ENCODE measurements around the gene DHX29.

The DHX29 gene

DNA sequence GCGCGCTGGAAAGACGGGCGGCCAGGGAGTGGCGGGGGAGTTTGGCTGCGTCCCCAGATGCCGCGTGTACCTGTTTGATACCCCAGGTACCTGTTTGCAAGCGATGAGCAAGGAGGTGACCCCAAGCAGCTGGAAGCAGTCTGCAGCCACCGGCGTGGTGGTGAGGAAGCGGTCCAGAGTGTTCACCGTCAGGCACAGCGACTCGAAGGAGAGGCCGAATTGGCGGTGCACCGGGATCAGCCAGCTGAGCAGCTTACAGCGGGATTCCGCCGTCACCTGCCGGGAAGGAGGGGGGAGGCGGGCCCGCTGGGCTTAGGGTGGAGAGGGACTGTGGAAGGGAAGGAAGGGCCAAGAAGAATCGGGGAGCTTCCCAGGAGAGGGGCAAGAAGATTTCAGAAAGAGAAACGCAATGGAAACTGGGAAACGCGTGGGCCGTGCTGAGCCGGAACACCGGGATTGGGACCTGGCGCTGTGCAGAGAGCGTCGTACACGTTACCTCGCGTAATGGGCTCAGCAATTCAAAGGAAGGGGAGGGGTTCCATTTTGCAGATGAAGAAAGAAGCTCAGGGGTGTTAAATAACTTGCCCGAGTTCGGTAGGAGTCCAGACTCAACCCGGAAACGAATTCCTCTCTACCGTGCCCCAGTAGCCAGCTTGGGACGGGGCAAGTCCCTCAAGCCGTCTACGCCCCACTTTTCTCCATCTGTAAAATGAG lies 75.1 kb downstream of the DHX29 start:
- H3K9ac ChIP-seq (ENCODE audit: low read length): peak overlapping the region; percentile 17
- peaks cover 32% of the 10 kb centered on the region for H3K4me1 ChIP-seq (ENCODE audit: control insufficient read depth, insufficient read depth, low read length)
- no peaks in the 10 kb centered on the region for H3K36me3 ChIP-seq (ENCODE audit: control insufficient read depth, insufficient read depth, low read length)
- H3K4me3 ChIP-seq (ENCODE audit: low read depth, low read length): peak overlapping the region; percentile 65
- H3K9me3 ChIP-seq (ENCODE audit: control insufficient read depth, insufficient read depth, low read depth, low read length): no peaks in the 10 kb centered on the region
- peaks cover 97% of the 10 kb centered on the region for H3K27me3 ChIP-seq (ENCODE audit: control insufficient read depth, insufficient read depth, low read length)
- H3K27ac ChIP-seq (ENCODE audit: low read depth, low read length): no peak overlapping the region

DNA sequence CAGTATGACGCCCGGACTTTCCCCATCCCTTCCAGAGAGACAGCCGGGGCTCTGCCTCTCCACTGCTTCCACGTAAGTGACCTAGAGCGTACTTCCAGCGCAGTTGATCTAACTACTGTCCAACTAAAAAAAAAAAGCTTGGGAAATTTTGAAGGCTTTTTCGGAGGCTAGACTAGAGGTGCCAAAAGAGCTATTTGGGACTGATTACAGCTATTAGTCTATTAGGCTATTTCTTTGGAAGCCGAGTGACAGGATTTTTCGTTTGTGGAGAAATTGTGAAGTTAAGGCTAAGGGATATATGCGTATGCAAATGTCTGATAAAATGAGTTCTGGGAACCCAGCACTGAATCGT lies 75.6 kb downstream of the DHX29 start:
- Histone ChIP-seq H3K4me3 (ENCODE audit: low read depth, low read length) (peak overlapping the region; percentile 65), H3K4me1 (ENCODE audit: control insufficient read depth, insufficient read depth, low read length) (peaks cover 33% of the 10 kb centered on the region), H3K9ac (ENCODE audit: low read length) (no peak overlapping the region), H3K27ac (ENCODE audit: low read depth, low read length) (no peak overlapping the region), H3K9me3 (ENCODE audit: control insufficient read depth, insufficient read depth, low read depth, low read length) (no peaks in the 10 kb centered on the region), H3K27me3 (ENCODE audit: control insufficient read depth, insufficient read depth, low read length) (peaks cover 97% of the 10 kb centered on the region), H3K36me3 (ENCODE audit: control insufficient read depth, insufficient read depth, low read length) (no peaks in the 10 kb centered on the region)

DNA sequence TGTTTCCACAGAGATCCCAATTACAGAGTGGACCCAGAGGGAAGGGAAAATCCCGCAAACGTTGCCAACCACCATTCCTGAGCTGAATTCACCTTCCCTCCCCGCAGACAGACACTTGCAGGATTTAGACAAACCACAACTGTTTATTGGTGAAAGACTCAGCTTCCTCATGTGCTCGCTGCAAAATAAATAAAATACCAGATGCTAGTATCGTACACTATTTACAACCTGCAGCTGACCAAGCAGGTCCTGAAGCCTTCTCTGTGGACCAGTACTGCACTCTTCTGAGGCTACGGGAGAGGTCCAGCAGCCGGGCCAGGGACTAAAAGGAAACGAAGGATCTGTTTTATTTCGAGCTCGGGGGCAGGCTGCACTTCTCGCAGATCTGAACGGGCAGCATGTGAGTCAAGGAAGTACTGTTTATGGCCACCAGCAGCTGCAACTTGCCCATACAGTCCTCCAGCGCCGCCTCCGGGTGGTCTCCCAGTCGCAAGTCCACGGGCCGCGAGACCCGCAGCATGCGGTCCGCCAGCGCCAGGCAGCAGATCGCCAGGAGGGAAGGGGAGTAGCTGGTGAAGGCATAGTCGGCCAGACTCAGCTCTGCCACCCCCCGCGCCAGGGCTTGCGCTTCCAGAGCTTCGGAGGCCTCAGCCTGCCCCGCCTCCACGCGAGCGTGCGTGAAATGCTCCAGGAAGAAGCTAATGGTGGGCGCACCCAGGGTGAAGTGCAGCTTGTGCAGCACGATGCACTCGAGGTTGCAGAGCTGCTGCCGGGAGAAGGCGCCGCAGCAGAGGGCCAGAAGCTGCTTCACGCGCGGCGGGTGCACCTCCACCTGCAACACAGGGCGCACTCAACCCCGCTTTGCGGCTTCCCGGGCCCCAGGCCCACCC lies 76.2 kb downstream of the DHX29 start:
- Histone ChIP-seq H3K27ac (ENCODE audit: low read depth, low read length) (no peak overlapping the region), H3K9ac (ENCODE audit: low read length) (no peak overlapping the region), H3K36me3 (ENCODE audit: control insufficient read depth, insufficient read depth, low read length) (no peaks in the 10 kb centered on the region), H3K4me1 (ENCODE audit: control insufficient read depth, insufficient read depth, low read length) (peaks cover 33% of the 10 kb centered on the region), H3K27me3 (ENCODE audit: control insufficient read depth, insufficient read depth, low read length) (peaks cover 97% of the 10 kb centered on the region), H3K4me3 (ENCODE audit: low read depth, low read length) (peak overlapping the region; percentile 65), H3K9me3 (ENCODE audit: control insufficient read depth, insufficient read depth, low read depth, low read length) (no peaks in the 10 kb centered on the region)

DNA sequence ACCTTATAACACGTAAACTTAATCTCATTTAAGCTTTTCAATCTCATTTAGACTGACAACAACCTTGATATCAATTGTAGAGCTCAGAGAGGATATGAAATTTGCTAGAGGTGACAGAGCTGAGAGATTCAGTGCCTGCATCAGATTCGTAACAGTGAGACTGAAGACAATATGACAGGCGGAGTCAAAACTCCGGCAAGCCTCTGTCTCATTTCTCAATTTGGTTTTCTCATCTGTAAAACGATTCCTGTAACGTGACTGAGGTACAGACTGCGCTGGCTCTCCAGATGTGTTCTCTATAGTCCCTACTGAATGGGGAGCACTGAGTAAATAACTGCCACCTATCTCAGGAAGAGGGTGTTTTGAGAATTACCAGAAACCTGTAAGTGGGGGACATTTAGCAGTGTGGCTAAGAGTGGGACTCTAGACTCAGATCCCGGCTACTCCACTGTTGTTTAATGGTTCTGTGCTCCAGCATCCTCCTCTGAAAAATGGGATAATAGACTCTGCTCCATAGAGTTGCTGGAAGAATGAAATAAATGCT lies 77.3 kb downstream of the DHX29 start:
- Histone ChIP-seq H3K27me3 (ENCODE audit: control insufficient read depth, insufficient read depth, low read length) (peaks cover 100% of the 10 kb centered on the region), H3K27ac (ENCODE audit: low read depth, low read length) (no peak overlapping the region), H3K4me1 (ENCODE audit: control insufficient read depth, insufficient read depth, low read length) (peaks cover 33% of the 10 kb centered on the region), H3K9ac (ENCODE audit: low read length) (no peak overlapping the region), H3K4me3 (ENCODE audit: low read depth, low read length) (no peak overlapping the region), H3K36me3 (ENCODE audit: control insufficient read depth, insufficient read depth, low read length) (no peaks in the 10 kb centered on the region), H3K9me3 (ENCODE audit: control insufficient read depth, insufficient read depth, low read depth, low read length) (no peaks in the 10 kb centered on the region)

DNA sequence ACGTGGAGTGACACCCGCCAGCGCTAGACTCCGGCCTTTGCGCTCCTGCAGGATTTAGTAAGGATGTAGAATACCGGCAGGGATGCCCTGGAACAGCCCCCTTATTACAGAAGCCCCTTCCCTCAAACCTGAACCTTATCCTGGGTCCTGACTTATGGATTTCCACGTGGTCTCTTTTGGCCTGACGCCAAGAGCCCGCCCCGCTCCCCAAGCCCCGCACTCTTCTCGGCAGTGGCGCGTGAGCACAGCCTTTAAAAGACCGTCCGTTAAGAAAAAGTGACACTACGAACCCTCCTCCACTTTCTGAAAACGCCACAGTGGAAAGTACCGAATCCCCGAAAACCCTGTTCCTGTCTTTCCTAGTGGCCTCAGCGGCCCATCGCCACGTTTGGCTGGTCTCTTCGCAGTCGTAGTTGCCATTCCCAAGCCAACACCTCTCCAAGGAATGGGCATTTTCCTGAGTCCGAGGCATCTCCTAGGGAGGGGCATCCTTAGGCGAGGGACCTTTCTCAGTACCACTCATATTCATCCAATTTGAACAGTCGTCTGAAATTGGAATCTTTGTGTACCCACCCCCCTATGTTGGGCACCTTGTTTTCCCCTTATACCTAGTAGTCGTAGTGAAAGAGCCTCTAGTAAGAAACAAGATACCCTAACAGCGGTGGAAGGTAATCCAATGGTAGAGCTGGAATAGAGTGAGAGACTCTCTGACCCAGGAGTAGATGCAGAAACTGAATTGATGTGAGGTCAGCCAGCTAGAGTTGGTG lies 79.6 kb downstream of the DHX29 start:
- H3K36me3 ChIP-seq (ENCODE audit: control insufficient read depth, insufficient read depth, low read length): no peaks in the 10 kb centered on the region
- no peak overlapping the region for H3K9ac ChIP-seq (ENCODE audit: low read length)
- peaks cover 28% of the 10 kb centered on the region for H3K4me1 ChIP-seq (ENCODE audit: control insufficient read depth, insufficient read depth, low read length)
- H3K4me3 ChIP-seq (ENCODE audit: low read depth, low read length): peak overlapping the region; percentile 65
- H3K27me3 ChIP-seq (ENCODE audit: control insufficient read depth, insufficient read depth, low read length): peaks cover 100% of the 10 kb centered on the region
- H3K9me3 ChIP-seq (ENCODE audit: control insufficient read depth, insufficient read depth, low read depth, low read length): no peaks in the 10 kb centered on the region
- H3K27ac ChIP-seq (ENCODE audit: low read depth, low read length): no peak overlapping the region

DNA sequence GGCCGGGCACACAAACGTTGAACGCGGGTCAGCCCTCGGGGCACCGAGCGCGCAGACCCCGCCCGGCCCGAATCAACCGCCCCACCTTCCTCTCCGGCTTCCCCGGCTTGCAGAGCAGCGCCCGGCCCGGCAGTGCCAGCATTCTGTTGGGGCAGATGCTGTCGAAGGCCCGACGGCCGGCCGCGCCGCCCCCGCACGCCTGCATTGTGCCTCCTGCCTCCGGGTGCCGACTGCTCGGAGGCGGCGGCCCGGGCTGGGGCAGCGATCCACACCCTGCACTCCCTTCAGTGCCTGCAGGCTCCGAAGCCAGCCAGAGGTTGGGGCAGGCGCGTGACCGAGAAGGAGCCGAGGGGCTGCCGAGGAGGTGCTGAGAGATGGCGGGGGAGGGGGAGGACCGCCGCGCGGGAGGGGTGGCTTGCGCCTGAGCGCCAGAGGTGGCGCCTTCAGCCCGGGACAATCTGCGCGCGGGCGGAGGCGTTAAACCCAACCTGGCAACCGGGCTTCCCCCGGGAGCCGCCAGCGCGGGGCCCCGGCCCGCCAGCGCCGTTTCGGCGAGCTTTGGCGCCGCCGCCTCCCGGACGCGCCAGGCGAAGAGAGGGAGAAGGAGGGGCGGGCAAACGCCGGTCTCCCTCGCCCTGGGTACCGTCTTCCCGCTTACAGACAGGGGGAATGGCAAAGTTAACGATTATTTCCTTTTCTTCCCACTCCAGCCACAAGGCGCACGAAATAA lies 80.4 kb downstream of the DHX29 start, which contains the start of gene MCIDAS:
Gene MCIDAS, minus strand, starts transcription at position 382 of the 730 bp plus-strand sequence. Its CDS starts 177 bp downstream, at position 205.
- no peaks in the 10 kb centered on the region for H3K36me3 ChIP-seq (ENCODE audit: control insufficient read depth, insufficient read depth, low read length)

DNA sequence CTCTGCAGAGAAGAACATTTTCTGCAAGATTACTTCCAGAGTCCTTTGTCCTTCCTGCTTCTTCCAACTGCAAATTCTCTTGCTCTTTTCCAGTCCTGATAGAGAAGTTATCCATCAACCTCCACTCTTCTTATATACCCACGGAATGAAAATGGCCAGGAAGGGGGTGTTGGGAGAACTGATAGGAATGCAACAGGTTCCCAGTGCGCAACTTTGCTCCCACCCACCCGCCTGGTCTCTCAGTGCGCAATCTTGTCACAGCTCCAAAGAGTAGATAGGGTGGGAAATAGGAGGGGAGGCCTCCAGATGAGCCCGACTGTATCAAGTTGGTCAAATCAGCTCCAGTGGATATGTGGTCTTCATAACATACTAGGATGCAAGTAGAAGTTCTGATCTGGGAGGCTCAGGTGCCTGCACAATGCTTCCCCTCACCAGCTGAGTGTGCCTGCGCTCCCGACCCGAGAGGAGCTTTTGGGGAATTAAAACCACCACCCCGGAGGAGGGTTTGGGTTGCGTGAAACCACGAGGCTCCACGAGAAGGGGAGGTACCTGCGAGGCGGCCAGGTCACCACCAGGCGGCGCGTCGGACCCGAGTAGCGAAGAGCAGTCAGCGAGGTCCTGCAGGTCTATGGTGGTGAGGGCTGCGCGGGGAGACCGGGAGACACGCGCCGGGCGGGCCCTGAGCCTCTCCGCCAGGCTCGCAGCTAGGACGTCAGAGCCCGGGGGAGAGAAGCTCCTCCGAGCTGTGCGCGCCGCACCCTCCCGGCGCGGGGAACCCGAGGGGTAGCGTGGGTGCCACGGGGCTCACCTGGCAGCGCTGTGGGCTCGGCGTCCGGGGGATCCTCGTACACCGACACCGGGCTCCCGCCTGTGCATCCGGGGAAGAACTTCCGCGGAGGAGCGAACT lies 81.2 kb downstream of the DHX29 start:
- peaks cover 24% of the 10 kb centered on the region for H3K4me1 ChIP-seq (ENCODE audit: control insufficient read depth, insufficient read depth, low read length)
- H3K9ac ChIP-seq (ENCODE audit: low read length): peak overlapping the region; percentile 1
- no peaks in the 10 kb centered on the region for H3K36me3 ChIP-seq (ENCODE audit: control insufficient read depth, insufficient read depth, low read length)
- peaks cover 100% of the 10 kb centered on the region for H3K27me3 ChIP-seq (ENCODE audit: control insufficient read depth, insufficient read depth, low read length)
- H3K27ac ChIP-seq (ENCODE audit: low read depth, low read length): no peak overlapping the region
- H3K9me3 ChIP-seq (ENCODE audit: control insufficient read depth, insufficient read depth, low read depth, low read length): no peaks in the 10 kb centered on the region
- H3K4me3 ChIP-seq (ENCODE audit: low read depth, low read length): peak overlapping the region; percentile 65

More for the DNA sequence above, 80.4 kb downstream of the DHX29 start, which contains the start of gene MCIDAS:
- Histone ChIP-seq H3K27ac (ENCODE audit: low read depth, low read length) (no peak within 1 kb of the TSS), H3K9ac (ENCODE audit: low read length) (peak within 1 kb of the TSS; percentile 1), H3K4me3 (ENCODE audit: low read depth, low read length) (peak within 1 kb of the TSS; percentile 65), H3K9me3 (ENCODE audit: control insufficient read depth, insufficient read depth, low read depth, low read length) (no peaks in the 10 kb centered on the region), H3K4me1 (ENCODE audit: control insufficient read depth, insufficient read depth, low read length) (peaks cover 30% of the 10 kb centered on the region), H3K27me3 (ENCODE audit: control insufficient read depth, insufficient read depth, low read length) (peaks cover 100% of the 10 kb centered on the region)

DNA sequence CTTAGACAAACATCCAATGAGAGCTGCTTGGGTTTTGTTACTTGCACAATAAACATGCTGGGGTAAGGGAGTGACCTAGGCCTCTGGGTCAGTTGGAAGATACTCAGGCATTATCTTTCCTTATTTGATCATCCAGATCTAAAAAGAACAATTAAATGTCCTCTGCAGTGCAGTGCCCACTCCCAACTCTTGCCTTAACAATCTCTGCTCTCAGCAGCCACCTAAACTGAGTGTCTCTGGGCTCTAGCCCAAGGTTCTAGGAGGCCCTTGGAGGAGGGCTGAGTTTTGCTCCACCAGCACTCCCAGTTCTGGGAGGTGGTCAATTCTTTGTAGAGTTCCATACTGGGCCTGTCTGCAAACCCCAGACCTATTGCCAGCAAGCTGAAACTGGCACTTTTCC lies 82.1 kb downstream of the DHX29 start:
- peaks cover 100% of the 10 kb centered on the region for H3K27me3 ChIP-seq (ENCODE audit: control insufficient read depth, insufficient read depth, low read length)
- H3K9ac ChIP-seq (ENCODE audit: low read length): no peak overlapping the region
- no peaks in the 10 kb centered on the region for H3K36me3 ChIP-seq (ENCODE audit: control insufficient read depth, insufficient read depth, low read length)
- H3K4me3 ChIP-seq (ENCODE audit: low read depth, low read length): no peak overlapping the region
- no peak overlapping the region for H3K27ac ChIP-seq (ENCODE audit: low read depth, low read length)
- no peaks in the 10 kb centered on the region for H3K9me3 ChIP-seq (ENCODE audit: control insufficient read depth, insufficient read depth, low read depth, low read length)
- peaks cover 18% of the 10 kb centered on the region for H3K4me1 ChIP-seq (ENCODE audit: control insufficient read depth, insufficient read depth, low read length)

DNA sequence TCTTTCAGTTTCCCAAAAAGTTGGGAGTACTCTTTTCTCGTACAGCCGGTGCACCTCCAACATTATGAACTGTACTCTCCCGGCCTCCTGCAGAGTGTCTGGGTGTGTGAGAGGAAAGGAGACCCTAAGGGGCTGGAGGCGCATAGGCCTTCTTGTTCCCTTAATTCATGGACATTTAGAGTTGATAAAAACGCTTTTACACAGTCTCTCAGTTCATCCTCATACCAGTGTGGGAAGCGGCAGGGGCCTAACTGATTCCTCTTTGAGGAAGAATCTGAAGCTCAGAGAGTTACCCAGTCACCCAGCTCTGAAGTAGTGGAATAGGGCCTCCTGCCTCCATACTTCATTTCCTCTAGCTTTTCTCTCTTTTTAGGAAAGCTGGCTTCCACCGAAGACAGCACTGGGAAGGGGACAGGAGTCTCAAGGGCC lies 83.7 kb downstream of the DHX29 start:
- Histone ChIP-seq H3K36me3 (ENCODE audit: control insufficient read depth, insufficient read depth, low read length) (no peaks in the 10 kb centered on the region), H3K4me1 (ENCODE audit: control insufficient read depth, insufficient read depth, low read length) (peaks cover 18% of the 10 kb centered on the region), H3K27me3 (ENCODE audit: control insufficient read depth, insufficient read depth, low read length) (peaks cover 100% of the 10 kb centered on the region), H3K9me3 (ENCODE audit: control insufficient read depth, insufficient read depth, low read depth, low read length) (no peaks in the 10 kb centered on the region), H3K4me3 (ENCODE audit: low read depth, low read length) (peak overlapping the region; percentile 51), H3K27ac (ENCODE audit: low read depth, low read length) (no peak overlapping the region), H3K9ac (ENCODE audit: low read length) (no peak overlapping the region)

Measured in HUES6 (cell line).